H9 (cell line): Measurements from ENCODE around the gene USP35. TPM values are rescaled to one million over a fixed set of nuclear protein-coding genes. Genes with fewer than 3 reads are reported as not detected.

Experiments used
- DNase-seq: peaks from one replicate; pipeline ENCODE4 v3.0.0-alpha.2; 2017
- H2AFZ ChIP-seq: one replicate; pipeline ENCODE4 v1.6.1; 2013; ENCODE audit warnings: mild to moderate bottlenecking, low read length, control low read depth, moderate library complexity
- H2AK5ac ChIP-seq: 2 replicates; pipeline ENCODE4 v1.6.1; 2013; ENCODE audit warnings: low read length, control low read depth, mixed read lengths; ENCODE audit not compliant: insufficient read length
- H2BK120ac ChIP-seq: one replicate; pipeline ENCODE4 v1.6.1; 2013; ENCODE audit warnings: low read depth, mild to moderate bottlenecking, low read length, control low read depth, inconsistent platforms; ENCODE audit not compliant: poor library complexity, severe bottlenecking
- H2BK12ac ChIP-seq: 2 replicates; pipeline ENCODE4 v1.6.1; 2013; ENCODE audit warnings: low read length, control low read depth, mixed read lengths, low read depth; ENCODE audit not compliant: insufficient read length
- H2BK15ac ChIP-seq: 2 replicates; pipeline ENCODE4 v1.6.1; 2013; ENCODE audit warnings: low read depth, low read length, control low read depth
- H2BK20ac ChIP-seq: one replicate; pipeline ENCODE4 v1.6.1; 2013; ENCODE audit warnings: low read depth, mild to moderate bottlenecking, low read length, control low read depth, inconsistent platforms; ENCODE audit not compliant: poor library complexity, severe bottlenecking
- H2BK5ac ChIP-seq: 2 replicates; pipeline ENCODE4 v1.6.1; 2013; ENCODE audit warnings: low read length, control low read depth, mixed read lengths; ENCODE audit not compliant: insufficient read length
- H3K14ac ChIP-seq: 2 replicates; pipeline ENCODE4 v1.6.1; 2013; ENCODE audit warnings: low read length, control low read depth; ENCODE audit not compliant: insufficient read depth
- H3K18ac ChIP-seq: 2 replicates; pipeline ENCODE4 v1.6.1; 2013; ENCODE audit warnings: low read depth, mild to moderate bottlenecking, mixed read lengths, low read length, control low read depth; ENCODE audit not compliant: insufficient read length
- H3K23ac ChIP-seq: 2 replicates; pipeline ENCODE4 v1.6.1; 2013; ENCODE audit warnings: low read length, control low read depth, mixed read lengths, low read depth; ENCODE audit not compliant: insufficient read length
- H3K23me2 ChIP-seq: 2 replicates; pipeline ENCODE4 v1.6.1; 2013; ENCODE audit warnings: low read depth, mild to moderate bottlenecking, mixed read lengths, low read length, control low read depth; ENCODE audit not compliant: insufficient read length, poor library complexity, severe bottlenecking
- H3K27ac ChIP-seq: 2 replicates; pipeline ENCODE4 v1.5.1; 2013; ENCODE audit warnings: low read length, control low read depth, mixed read lengths, low read depth; ENCODE audit not compliant: insufficient read length
- H3K27me3 ChIP-seq: 2 replicates; pipeline ENCODE4 v1.6.1; 2013; ENCODE audit warnings: low read length, control low read depth, inconsistent platforms; ENCODE audit not compliant: insufficient read depth
- H3K4ac ChIP-seq: 2 replicates; pipeline ENCODE4 v1.6.1; 2013; ENCODE audit warnings: low read depth, mild to moderate bottlenecking, control low read depth, inconsistent platforms, low read length, moderate library complexity
- H3K4me1 ChIP-seq: 2 replicates; pipeline ENCODE4 v1.6.1; 2013; ENCODE audit warnings: low read length, control low read depth, inconsistent platforms; ENCODE audit not compliant: insufficient read depth
- H3K4me2 ChIP-seq: 2 replicates; pipeline ENCODE4 v1.6.1; 2013; ENCODE audit warnings: low read length, control low read depth, mixed read lengths; ENCODE audit not compliant: insufficient read length, insufficient read depth
- H3K56ac ChIP-seq: 2 replicates; pipeline ENCODE4 v1.6.1; 2013; ENCODE audit warnings: low read depth, mild to moderate bottlenecking, mixed read lengths, low read length, control low read depth; ENCODE audit not compliant: insufficient read length
- H3K79me1 ChIP-seq: 2 replicates; pipeline ENCODE4 v1.6.1; 2013; ENCODE audit warnings: low read depth, mild to moderate bottlenecking, moderate library complexity, low read length, control low read depth, inconsistent platforms; ENCODE audit not compliant: insufficient read depth, poor library complexity, severe bottlenecking
- H3K79me2 ChIP-seq: 2 replicates; pipeline ENCODE4 v1.6.1; 2013; ENCODE audit warnings: low read length, control low read depth, inconsistent platforms; ENCODE audit not compliant: insufficient read depth
- H3K9ac ChIP-seq: 2 replicates; pipeline ENCODE4 v1.6.1; 2013; ENCODE audit warnings: low read length, control low read depth, mixed read lengths; ENCODE audit not compliant: insufficient read length; ENCODE audit errors: extremely low read depth
- H3K9me3 ChIP-seq: one replicate; pipeline ENCODE4 v1.6.1; 2013; ENCODE audit warnings: low read depth, low read length, inconsistent platforms; ENCODE audit not compliant: control insufficient read depth
- H3T11ph ChIP-seq: one replicate; pipeline ENCODE4 v1.6.1; 2013; ENCODE audit warnings: mild to moderate bottlenecking, low read length, control low read depth, inconsistent platforms
- H4K20me1 ChIP-seq: one replicate; pipeline ENCODE4 v1.6.1; 2013; ENCODE audit not compliant: control insufficient read depth, insufficient read length, insufficient read depth
- H4K5ac ChIP-seq: 2 replicates; pipeline ENCODE4 v1.6.1; 2013; ENCODE audit warnings: low read depth, mild to moderate bottlenecking, mixed read lengths, low read length, control low read depth; ENCODE audit not compliant: insufficient read length
- H4K8ac ChIP-seq: replicated peaks from 2 replicates; pipeline ENCODE4 v1.6.1; 2013; ENCODE audit warnings: low read length, control low read depth, mixed read lengths, low read depth; ENCODE audit not compliant: insufficient read length
- H4K91ac ChIP-seq: 2 replicates; pipeline ENCODE4 v1.6.1; 2013; ENCODE audit warnings: low read depth, mild to moderate bottlenecking, moderate library complexity, mixed read lengths, low read length, control low read depth; ENCODE audit not compliant: insufficient read length
- H3K27ac Mint-ChIP-seq, 3 experiments: 2 replicates in 2 of 3; 3 replicates in 1 of 3; pipeline ENCODE4 v1.8.0; 2020 to 2021; ENCODE audit warnings: mixed read lengths in 3 of 3, mild to moderate bottlenecking in 1 of 3, moderate library complexity in 1 of 3
- H3K27me3 Mint-ChIP-seq: 2 replicates; pipeline ENCODE4 v1.8.0; 2021; ENCODE audit warnings: low read depth, mild to moderate bottlenecking, moderate library complexity, mixed read lengths
- H3K36me3 Mint-ChIP-seq, 3 experiments: 2 replicates in 2 of 3; 3 replicates in 1 of 3; pipeline ENCODE4 v1.8.0; 2020 to 2021; ENCODE audit warnings: low read depth in 3 of 3, mixed read lengths in 3 of 3; ENCODE audit not compliant: insufficient read depth in 1 of 3
- H3K4me1 Mint-ChIP-seq, 2 experiments: 2 replicates each; pipeline ENCODE4 v1.8.0; 2020; ENCODE audit warnings: mixed read lengths in 2 of 2
- H3K4me3 Mint-ChIP-seq, 2 experiments: 2 replicates in 1 of 2; 3 replicates in 1 of 2; pipeline ENCODE4 v1.8.0; 2020 to 2021; ENCODE audit warnings: mild to moderate bottlenecking in 2 of 2, mixed read lengths in 2 of 2, moderate library complexity in 1 of 2
- H3K9me3 Mint-ChIP-seq, 2 experiments: 2 replicates in 1 of 2; 3 replicates in 1 of 2; pipeline ENCODE4 v1.8.0; 2020; ENCODE audit warnings: mild to moderate bottlenecking in 2 of 2, mixed read lengths in 2 of 2, moderate library complexity in 1 of 2
- CTCF ChIP-seq: fragments of 200-600 bp; sonication (generic); conservative IDR thresholded peaks from 3 replicates; pipeline ENCODE4 v1.8.0; 2021; ENCODE audit warnings: antibody characterized with exemption, mild to moderate bottlenecking
- total RNA-seq: library from RNA; stranded (reverse); gene quantifications from 2 replicates; pipeline ENCODE4 v1.2.1, GENCODE V29; 2021

USP35 gene
- total RNA-seq, 1 experiment from 2014 or later: 6.8 TPM

- H3K4me3 Mint-ChIP-seq: no peak overlapping the region
Observed at GRCh38 chr11:78262691-78263090, 74.0 kb downstream of the USP35 start.

More at GRCh38 chr11:78262691-78263090, 74.0 kb downstream of the USP35 start:
- Histone ChIP-seq H2AFZ (no peak overlapping the region), H4K5ac (no peak overlapping the region), H4K91ac (no peak overlapping the region), H3K27me3 (no peaks in the 10 kb centered on the region), H3T11ph (no peak overlapping the region), H3K18ac (no peak overlapping the region), H3K9me3 (no peaks in the 10 kb centered on the region), H2BK12ac (no peak overlapping the region), H3K14ac (no peak overlapping the region), H3K79me2 (no peaks in the 10 kb centered on the region), H3K4ac (no peak overlapping the region), H2BK15ac (no peak overlapping the region), H3K56ac (no peak overlapping the region), H2BK20ac (no peak overlapping the region), H3K23me2 (no peaks in the 10 kb centered on the region), H3K79me1 (no peaks in the 10 kb centered on the region), H3K27ac (no peak overlapping the region), H4K8ac (no peak overlapping the region), H2BK5ac (no peak overlapping the region), H3K4me2 (no peak overlapping the region), H3K4me1 (peaks cover 2% of the 10 kb centered on the region; the same call in 1 of the 2 replicates), H3K23ac (no peak overlapping the region), H2BK120ac (no peak overlapping the region), H3K9ac (no peak overlapping the region), H4K20me1 (no peaks in the 10 kb centered on the region), H2AK5ac (no peak overlapping the region)
- H3K36me3 Mint-ChIP-seq: no peaks in the 10 kb centered on the region; a peak in 1 of 7 replicates
- TF ChIP-seq CTCF: no peak
- peaks cover 10 to 20% of the 10 kb centered on the region in 2 experiments for H3K4me1 Mint-ChIP-seq
- no peaks in the 10 kb centered on the region for H3K27me3 Mint-ChIP-seq
- peak overlapping the region in 1 of 3 experiments; percentile 15; a peak in 2 of 7 replicates for H3K27ac Mint-ChIP-seq
- no peak for DNase-seq
- H3K9me3 Mint-ChIP-seq: no peaks in the 10 kb centered on the region

Other genes starting within 250 kb of the USP35 start
- 37.9 and 38.6 TPM in 2 replicates for gene INTS4, start 194.3 kb upstream of the USP35 start, total RNA-seq
- 12.5 and 13.8 TPM in 2 replicates for gene KCTD14, start 165.6 kb upstream of the USP35 start, total RNA-seq
- gene THRSP, start 125.1 kb upstream of the USP35 start, total RNA-seq: not detected in 2 replicates
- 247 and 260 TPM in 2 replicates for gene NDUFC2, start 109.1 kb upstream of the USP35 start, total RNA-seq
- gene ALG8, start 49.3 kb upstream of the USP35 start, total RNA-seq: 77.5 and 78.8 TPM in 2 replicates
- 4.0 and 4.3 TPM in 2 replicates for gene KCTD21, start 293 bp upstream of the USP35 start, total RNA-seq
- 3.3 and 4.3 TPM in 2 replicates for gene GAB2, start 228.9 kb downstream of the USP35 start, total RNA-seq